ENCODE data around the gene ABCA7.
A peak's percentile ranks its signal among the peaks of the same experiment; 100 is the strongest.

ABCA7 gene

DNA sequence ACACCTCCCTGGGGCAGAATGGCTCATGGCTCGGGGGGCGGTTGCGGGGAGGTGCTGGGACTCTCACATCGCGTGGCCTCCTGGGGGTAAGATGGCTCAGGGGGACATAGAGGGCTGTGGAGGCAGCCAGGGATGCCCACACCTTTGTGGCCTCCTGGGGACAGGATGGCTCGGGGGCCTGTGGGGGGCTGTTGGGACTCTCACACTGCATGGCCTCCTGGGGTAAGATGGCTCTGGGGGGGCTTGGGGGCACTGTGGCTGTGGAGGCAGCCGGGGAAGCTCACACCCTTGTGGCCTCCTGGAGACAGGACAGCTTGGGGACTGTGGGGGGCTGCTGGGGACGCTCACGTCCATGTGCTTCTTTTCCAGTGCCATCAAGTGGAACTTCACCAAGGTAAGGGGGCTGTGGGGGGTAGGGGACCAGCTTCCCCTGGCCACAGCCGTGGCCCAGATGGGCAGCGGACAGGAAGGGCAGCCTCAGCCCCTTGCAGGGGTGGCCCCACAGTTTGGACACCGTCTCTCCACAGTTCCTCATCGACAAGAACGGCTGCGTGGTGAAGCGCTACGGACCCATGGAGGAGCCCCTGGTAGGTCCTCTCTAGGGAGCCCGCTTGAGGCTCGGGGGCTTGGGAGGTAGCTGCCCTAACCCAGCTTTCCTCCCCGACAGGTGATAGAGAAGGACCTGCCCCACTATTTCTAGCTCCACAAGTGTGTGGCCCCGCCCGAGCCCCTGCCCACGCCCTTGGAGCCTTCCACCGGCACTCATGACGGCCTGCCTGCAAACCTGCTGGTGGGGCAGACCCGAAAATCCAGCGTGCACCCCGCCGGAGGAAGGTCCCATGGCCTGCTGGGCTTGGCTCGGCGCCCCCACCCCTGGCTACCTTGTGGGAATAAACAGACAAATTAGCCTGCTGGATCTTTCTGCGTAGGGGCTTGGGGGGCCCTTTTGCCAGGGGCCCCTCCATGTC lies 66.2 kb downstream of the ABCA7 start:
- Mint-ChIP-seq H3K36me3 (ENCODE audit: low read depth) (peaks cover 44% of the 10 kb centered on the region), H3K4me3 (peak overlapping the region; percentile 63), H3K27me3 (no peaks in the 10 kb centered on the region), H3K9me3 (no peaks in the 10 kb centered on the region), H3K4me1 (ENCODE audit: low read depth) (peaks cover 32% of the 10 kb centered on the region), H3K27ac (peak overlapping the region; percentile 79)
- no peak for DNase-seq

GRCh38 chr19:1106841-1107660 lies 67.1 kb downstream of the ABCA7 start:
- Mint-ChIP-seq H3K36me3 (ENCODE audit: low read depth) (peaks cover 49% of the 10 kb centered on the region), H3K4me1 (ENCODE audit: low read depth) (peaks cover 23% of the 10 kb centered on the region), H3K27me3 (no peaks in the 10 kb centered on the region), H3K9me3 (no peaks in the 10 kb centered on the region), H3K4me3 (peak overlapping the region; percentile 56), H3K27ac (peak overlapping the region; percentile 79)
- DNase-seq: no peak

DNA sequence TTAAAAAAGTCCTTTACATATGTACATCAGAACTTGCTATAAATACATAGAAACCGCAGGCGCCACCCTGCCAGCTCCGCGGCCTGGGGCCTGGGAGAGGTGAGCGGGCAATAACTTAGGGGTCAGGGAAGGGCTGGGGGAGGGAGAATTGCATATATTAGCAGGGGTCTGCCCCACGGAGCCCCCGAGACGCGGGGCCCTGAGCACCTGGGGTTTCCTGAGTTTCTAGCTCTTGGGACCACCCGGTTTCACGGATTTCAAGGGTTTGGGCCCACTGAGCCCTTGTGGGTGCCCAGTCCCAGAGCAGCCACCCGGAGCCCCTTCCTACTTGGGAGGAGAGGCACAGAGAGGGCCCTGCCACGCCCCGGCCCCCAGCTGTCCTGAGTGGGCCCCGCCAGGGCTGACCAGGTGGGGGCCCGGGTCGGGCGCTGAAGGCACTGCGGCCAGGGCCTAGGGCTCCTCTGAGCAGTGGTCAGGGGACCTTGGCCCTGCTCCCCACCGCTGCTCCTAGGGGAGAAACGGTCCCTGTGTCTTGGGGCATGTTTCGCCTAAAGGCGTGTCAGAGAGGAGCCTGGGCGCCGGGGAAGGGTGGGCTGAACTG lies 67.9 kb downstream of the ABCA7 start:
- H3K27me3 Mint-ChIP-seq: no peaks in the 10 kb centered on the region
- no peak overlapping the region for H3K27ac Mint-ChIP-seq
- peaks cover 53% of the 10 kb centered on the region for H3K36me3 Mint-ChIP-seq (ENCODE audit: low read depth)
- no peak for DNase-seq
- no peak overlapping the region for H3K4me3 Mint-ChIP-seq
- H3K4me1 Mint-ChIP-seq (ENCODE audit: low read depth): peaks cover 16% of the 10 kb centered on the region
- no peaks in the 10 kb centered on the region for H3K9me3 Mint-ChIP-seq

GRCh38 chr19:1108291-1109031 lies 68.6 kb downstream of the ABCA7 start:
- no peak for DNase-seq
- Mint-ChIP-seq H3K4me3 (no peak overlapping the region), H3K4me1 (ENCODE audit: low read depth) (peaks cover 9% of the 10 kb centered on the region), H3K27ac (peak overlapping the region; percentile 59), H3K27me3 (no peaks in the 10 kb centered on the region), H3K9me3 (no peaks in the 10 kb centered on the region), H3K36me3 (ENCODE audit: low read depth) (peaks cover 58% of the 10 kb centered on the region)

GRCh38 chr19:1109032-1109551 lies 69.2 kb downstream of the ABCA7 start:
- DNase-seq: no peak
- no peak overlapping the region for H3K27ac Mint-ChIP-seq
- no peak overlapping the region for H3K4me3 Mint-ChIP-seq

DNA sequence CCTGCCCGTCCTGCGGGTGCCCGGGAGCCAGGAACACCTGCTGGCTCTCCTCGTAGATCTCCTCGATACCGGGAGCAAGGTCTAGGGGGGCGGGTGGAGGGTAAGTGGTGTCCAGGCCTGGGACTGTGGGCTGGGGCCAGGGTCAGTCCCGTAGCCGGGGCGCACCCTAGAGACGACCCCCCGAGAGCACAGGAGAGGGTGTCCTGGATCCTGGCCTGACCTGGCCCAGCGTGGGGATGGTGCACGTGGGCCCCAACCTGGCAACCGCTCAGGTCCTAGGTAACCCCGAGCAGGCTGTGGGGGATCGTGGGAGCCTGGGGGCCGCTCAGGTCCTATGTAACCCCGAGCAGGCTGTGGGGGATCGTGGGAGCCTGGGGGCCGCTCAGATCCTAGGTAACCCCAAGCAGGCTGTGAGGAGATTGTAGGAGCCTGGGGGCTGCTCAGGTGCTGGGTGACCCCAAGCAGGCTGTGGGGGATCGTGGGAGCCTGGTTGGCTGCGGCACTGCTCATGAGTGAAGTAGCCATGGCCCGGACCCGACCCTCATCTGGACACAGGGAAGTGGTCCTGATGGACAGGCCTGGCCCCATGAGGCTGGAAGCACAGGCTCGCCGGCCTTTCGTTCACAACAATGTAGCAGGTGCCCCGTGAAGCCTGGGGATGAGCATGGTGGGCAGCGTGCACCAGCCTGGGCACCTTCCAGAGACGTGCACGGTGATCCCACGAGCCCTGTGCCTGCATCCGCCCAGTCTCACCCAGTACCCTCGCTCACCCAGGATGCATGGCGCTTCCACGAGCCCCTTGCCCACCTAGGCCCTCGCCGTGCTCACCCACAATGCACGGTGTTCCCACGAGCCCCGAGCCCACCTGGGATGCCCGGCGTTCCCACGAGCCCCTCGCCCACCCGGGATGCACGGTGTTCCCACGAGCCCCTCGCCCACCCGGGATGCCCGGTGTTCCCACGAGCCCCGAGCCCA lies 70.1 kb downstream of the ABCA7 start:
- Mint-ChIP-seq H3K9me3 (no peaks in the 10 kb centered on the region), H3K4me3 (no peak overlapping the region), H3K27me3 (no peaks in the 10 kb centered on the region), H3K27ac (peak overlapping the region; percentile 26), H3K4me1 (ENCODE audit: low read depth) (peaks cover 8% of the 10 kb centered on the region), H3K36me3 (ENCODE audit: low read depth) (peaks cover 68% of the 10 kb centered on the region)
- no peak for DNase-seq

More at GRCh38 chr19:1109032-1109551, 69.2 kb downstream of the ABCA7 start:
- Mint-ChIP-seq H3K9me3 (no peaks in the 10 kb centered on the region), H3K27me3 (no peaks in the 10 kb centered on the region), H3K4me1 (ENCODE audit: low read depth) (peaks cover 8% of the 10 kb centered on the region), H3K36me3 (ENCODE audit: low read depth) (peaks cover 65% of the 10 kb centered on the region)

DNA sequence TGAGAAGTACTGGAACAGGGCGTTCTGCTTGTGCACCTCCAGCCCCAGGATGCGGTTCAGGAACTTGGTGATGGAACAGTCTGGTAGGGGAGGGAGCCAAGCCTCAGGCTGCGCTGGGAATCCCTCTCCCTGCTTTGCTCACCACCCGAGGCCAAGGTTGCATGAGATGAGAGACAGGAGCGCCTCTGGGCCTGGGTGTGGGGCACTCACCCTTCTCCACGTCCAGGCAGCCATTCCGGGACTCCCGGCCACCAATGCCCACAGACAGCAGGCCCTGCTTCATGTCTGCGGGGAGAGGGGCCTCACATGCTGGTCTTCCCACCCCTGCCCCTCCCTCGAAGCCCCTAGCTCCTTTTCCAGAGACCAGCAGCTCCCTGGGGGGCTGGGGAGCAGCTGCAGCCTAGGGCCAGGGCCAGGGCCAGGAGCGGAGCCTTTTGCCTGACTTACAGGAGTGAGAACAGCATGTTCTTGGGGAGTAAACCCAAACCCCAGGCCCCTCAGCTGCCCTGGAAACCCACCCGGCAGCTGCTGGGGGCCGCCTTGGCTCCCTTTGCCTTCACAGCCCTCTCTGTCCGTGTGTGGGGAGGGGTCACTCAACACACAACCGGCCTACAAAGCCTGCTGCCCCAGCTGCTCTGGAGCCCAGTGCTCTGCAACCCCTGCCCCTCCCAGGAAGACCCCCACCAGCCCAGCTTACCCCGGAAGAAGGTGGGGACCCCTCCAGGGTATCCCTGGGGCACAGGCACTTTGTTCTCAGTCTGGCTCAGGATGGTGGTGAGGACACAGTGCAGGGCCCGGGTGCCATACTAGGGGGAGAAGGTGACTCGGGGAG lies 71.1 kb downstream of the ABCA7 start:
- peak overlapping the region; percentile 76 for H3K27ac Mint-ChIP-seq
- peaks cover 2% of the 10 kb centered on the region for H3K4me1 Mint-ChIP-seq (ENCODE audit: low read depth)
- H3K9me3 Mint-ChIP-seq: no peaks in the 10 kb centered on the region
- no peak for DNase-seq
- no peak overlapping the region for H3K4me3 Mint-ChIP-seq
- no peaks in the 10 kb centered on the region for H3K27me3 Mint-ChIP-seq
- peaks cover 70% of the 10 kb centered on the region for H3K36me3 Mint-ChIP-seq (ENCODE audit: low read depth)

GRCh38 chr19:1111641-1112267 lies 71.8 kb downstream of the ABCA7 start:
- Mint-ChIP-seq H3K27ac (peak overlapping the region; percentile 26), H3K4me3 (no peak overlapping the region), H3K27me3 (no peaks in the 10 kb centered on the region), H3K9me3 (no peaks in the 10 kb centered on the region), H3K4me1 (ENCODE audit: low read depth) (peaks cover 2% of the 10 kb centered on the region), H3K36me3 (ENCODE audit: low read depth) (peaks cover 70% of the 10 kb centered on the region)
- no peak for DNase-seq

DNA sequence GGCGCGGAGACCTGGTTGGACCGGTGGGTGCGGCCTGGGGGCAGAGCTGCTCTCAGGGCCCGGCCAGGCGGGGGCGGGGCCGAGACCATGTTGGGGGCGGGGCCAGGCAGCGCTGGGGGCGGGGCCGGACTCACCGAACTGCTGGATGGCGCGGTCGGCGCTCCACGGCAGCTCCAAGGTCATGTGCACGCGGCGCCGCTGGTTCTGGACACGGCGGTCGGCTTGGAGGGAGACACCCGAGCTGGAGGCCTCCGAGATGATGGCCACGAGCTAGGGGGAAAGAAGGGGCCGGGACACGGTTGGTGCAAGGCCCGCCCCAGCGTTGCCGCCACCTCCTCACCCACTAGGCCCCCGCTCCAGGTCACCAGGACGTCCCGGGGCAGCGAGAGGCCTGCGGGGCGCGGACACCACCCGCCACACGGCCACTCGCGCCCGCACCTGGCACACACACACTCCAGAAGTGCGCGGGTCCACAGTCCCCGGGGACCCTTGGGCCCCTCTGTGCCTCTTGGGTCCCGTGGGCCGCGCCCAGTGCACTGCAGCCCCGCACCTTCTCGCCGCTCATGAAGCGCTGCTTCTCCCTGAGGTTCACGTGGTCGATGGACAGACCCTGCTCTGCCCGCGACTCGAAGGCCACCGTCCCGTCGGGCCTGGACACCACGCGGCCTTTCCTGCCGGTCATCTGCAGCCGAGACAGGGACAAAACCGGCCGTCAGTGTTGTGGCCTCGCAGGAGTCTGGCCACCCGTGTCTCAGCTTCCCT lies 72.5 kb downstream of the ABCA7 start:
- H3K36me3 Mint-ChIP-seq (ENCODE audit: low read depth): peaks cover 68% of the 10 kb centered on the region
- no peaks in the 10 kb centered on the region for H3K9me3 Mint-ChIP-seq

DNA sequence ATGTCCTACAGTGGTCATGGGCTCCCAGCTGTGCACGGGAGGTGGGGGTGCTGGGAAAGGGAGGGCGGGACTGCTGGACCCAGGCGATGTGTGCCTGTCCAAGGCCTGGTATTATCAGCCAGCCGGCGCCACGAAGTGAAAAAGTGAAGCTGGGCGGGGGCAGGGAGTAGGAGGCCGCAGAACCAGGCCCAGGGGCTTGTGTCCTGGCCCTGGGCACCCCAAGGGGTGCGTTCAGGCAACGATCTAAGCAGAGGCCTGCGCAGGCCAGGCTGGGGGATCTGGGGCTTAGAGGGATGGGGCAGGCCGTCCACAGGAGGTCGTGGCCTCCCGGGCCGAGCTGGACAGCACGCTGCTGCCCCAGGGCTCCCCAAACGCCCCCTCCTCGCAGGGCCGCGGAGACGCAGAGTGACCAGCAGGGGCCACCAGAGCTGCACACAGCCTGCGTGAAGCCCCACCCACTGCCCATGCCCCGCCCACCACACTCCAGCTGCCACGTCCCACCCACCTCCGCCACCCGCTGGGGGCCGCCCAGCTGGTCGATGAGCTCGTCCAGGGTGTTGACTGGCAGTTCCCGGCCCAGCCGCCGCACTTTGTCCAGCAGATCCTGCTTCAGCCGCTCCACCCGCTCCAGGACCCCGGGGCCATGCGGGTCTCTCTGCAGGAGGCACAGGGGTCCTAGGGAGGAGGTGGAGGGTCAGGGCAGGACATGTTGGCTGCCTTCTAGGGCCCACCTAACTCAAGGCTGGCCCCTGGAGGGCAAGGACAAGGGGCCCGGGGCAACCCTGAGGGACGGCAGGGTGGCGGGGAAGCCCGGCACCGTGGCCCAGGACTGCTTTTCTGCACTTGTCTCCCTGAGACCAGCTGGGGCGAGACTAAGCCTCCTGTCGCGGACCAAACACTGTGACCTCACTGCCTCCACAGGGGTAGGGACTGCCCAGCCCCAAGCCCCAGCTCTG lies 73.4 kb downstream of the ABCA7 start:
- Mint-ChIP-seq H3K4me1 (ENCODE audit: low read depth) (no peaks in the 10 kb centered on the region), H3K9me3 (no peaks in the 10 kb centered on the region), H3K27me3 (no peaks in the 10 kb centered on the region), H3K27ac (peak overlapping the region; percentile 55), H3K4me3 (no peak overlapping the region), H3K36me3 (ENCODE audit: low read depth) (peaks cover 74% of the 10 kb centered on the region)
- DNase-seq: peak; percentile 88

More for the DNA sequence above, 72.5 kb downstream of the ABCA7 start:
- Mint-ChIP-seq H3K27me3 (no peaks in the 10 kb centered on the region), H3K4me3 (no peak overlapping the region), H3K27ac (peak overlapping the region; percentile 76), H3K4me1 (ENCODE audit: low read depth) (no peaks in the 10 kb centered on the region)
- no peak for DNase-seq

All from activated T-cell treated with anti-CD3 and anti-CD28 coated beads, Interleukin-2, amount 50 U/mL, for 24 hours (primary cell).